NCI-H460 (cell line): ENCODE data around the gene GTPBP1. TPM values are rescaled to one million over a fixed set of nuclear protein-coding genes. Genes with fewer than 3 reads are reported as not detected.

Experiments used
- DNase-seq: peaks from one replicate; pipeline ENCODE4 v3.0.0-alpha.2; 2016; ENCODE audit warnings: low read depth; ENCODE audit errors: extremely low read depth
- small RNA-seq, 2 experiments: library from RNA; depleted of rRNA; stranded (forward); fragments of <200 nt; gene quantifications; one replicate each; pipeline ENCODE3, GENCODE V24; 2014
- total RNA-seq: library from RNA; depleted of rRNA; stranded (reverse); fragments of >200 nt; shearing (Covaris generic); gene quantifications from 2 replicates; pipeline ENCODE4 v1.2.3, GENCODE V29; 2014; rRNA removed

Gene GTPBP1
- total RNA-seq, 1 experiment from 2014 or later, result 9.8 TPM

GRCh38 chr22:38781033-38781432 is 75.3 kb downstream of the GTPBP1 start:
- no peak for DNase-seq

- DNase-seq, result no peak
These were observed 76.8 kb downstream of the GTPBP1 start for GRCh38 chr22:38782402-38783094.

Small RNA genes within 50 kb of the gene (small RNA-seq; reads per million reads assigned to genes)
- 0 reads per million in 2 experiments for gene AL021707.8

Other genes starting within 250 kb of the GTPBP1 start
- 9.7 and 10.9 TPM in 2 replicates for gene KDELR3, start 237.8 kb upstream of the GTPBP1 start, total RNA-seq
- 142 and 156 TPM in 2 replicates for gene DDX17, start 199.6 kb upstream of the GTPBP1 start, total RNA-seq
- 3.2 and 3.9 TPM in 2 replicates for gene DMC1, start 135.8 kb upstream of the GTPBP1 start, total RNA-seq
- gene FAM227A, start 49.6 kb upstream of the GTPBP1 start, total RNA-seq, result 0.89 and 1.2 TPM in 2 replicates
- 6.1 and 7.9 TPM in 2 replicates for gene CBY1, start 49.3 kb upstream of the GTPBP1 start, total RNA-seq
- 26.1 and 28.5 TPM in 2 replicates for gene TOMM22, start 24.0 kb upstream of the GTPBP1 start, total RNA-seq
- gene JOSD1, start 5.0 kb upstream of the GTPBP1 start, total RNA-seq, result 42.8 and 49.9 TPM in 2 replicates
- gene SUN2, start 50.1 kb downstream of the GTPBP1 start, total RNA-seq, result 15.6 and 18.5 TPM in 2 replicates
- 6.9 and 9.5 TPM in 2 replicates for gene DNAL4, start 88.2 kb downstream of the GTPBP1 start, total RNA-seq
- 0.12 and 0.37 TPM in 2 replicates for gene NPTXR, start 138.1 kb downstream of the GTPBP1 start, total RNA-seq
- 29.3 and 31.8 TPM in 2 replicates for gene CBX6, start 166.3 kb downstream of the GTPBP1 start, total RNA-seq